ENCODE results near the gene BACE1-AS.
"Not testable (repeated sequence)": the region's sequence is repeated elsewhere in the genome, so short reads cannot be mapped to it uniquely, and the experiment has no call there.

The BACE1-AS gene

GRCh38 chr11:117290809-117291396 lies at the start of gene BACE1-AS:
TSS of gene BACE1-AS (plus strand) at chr11:117291346.
- no peak for DNase-seq (ENCODE audit: low read depth)

GRCh38 chr11:117248341-117248740 lies 42.8 kb upstream of the BACE1-AS start:
- no peak for DNase-seq (ENCODE audit: low read depth)

DNA sequence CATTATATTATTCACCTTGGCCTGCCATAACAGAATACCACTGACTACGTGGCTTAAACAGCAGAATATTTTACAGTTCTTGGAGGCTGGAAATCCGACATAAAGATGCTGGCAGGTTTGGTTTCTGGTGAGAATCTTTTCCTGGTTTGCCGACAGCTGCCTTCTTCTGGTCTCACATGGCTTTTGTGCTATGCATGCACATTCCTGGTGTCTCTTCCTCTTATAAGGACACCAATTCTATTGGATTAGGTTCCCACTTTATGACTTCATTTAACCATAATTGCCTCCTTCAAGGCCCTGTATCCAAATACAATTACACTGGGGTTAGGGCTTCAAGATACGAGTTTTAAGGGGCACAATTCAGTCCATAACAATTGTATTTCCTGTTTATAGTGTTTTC lies 41.6 kb upstream of the BACE1-AS start:
- no peak for DNase-seq (ENCODE audit: low read depth)

DNA sequence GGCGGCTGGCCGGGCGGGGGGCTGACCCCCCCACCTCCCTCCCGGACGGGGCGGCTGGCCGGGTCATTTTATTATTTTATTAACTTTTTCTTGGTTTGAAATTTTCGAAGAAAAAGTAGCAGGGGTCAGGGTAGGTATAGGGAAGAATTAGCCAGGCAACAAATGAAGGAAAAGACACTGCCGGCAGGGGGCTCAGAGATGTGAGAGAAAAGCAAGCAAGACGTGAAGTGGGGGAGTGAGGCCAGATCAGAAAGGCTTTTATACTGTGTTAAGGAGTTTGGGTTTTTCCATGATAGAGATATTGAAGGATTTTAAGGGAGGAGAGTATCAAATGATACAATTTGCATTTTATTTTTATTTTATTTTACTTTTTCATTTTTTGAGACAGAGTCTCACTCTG lies 39.6 kb upstream of the BACE1-AS start:
- DNase-seq (ENCODE audit: low read depth), result no peak

DNA sequence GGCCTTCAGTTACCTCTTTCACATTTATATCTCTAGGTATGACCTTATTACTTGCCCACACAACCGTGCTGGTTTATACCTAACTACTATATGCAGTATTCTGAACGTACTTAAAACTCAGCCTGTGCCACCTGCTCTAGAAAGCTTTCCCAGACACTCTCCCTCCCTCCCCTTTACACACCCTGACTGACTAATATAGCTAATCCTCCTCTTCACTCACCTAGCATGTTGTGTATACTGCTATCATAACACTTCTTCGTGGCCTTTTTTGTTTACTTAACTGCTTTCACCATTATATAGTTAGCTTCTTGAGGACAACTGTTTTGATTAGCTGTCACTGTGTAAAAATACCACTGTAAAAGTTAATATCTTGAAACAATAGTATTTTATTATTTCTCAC lies 35.2 kb upstream of the BACE1-AS start:
- no peak for DNase-seq (ENCODE audit: low read depth)

- DNase-seq (ENCODE audit: low read depth), result peak; percentile 68
These were observed 34.6 kb upstream of the BACE1-AS start for GRCh38 chr11:117256573-117256972.

DNA sequence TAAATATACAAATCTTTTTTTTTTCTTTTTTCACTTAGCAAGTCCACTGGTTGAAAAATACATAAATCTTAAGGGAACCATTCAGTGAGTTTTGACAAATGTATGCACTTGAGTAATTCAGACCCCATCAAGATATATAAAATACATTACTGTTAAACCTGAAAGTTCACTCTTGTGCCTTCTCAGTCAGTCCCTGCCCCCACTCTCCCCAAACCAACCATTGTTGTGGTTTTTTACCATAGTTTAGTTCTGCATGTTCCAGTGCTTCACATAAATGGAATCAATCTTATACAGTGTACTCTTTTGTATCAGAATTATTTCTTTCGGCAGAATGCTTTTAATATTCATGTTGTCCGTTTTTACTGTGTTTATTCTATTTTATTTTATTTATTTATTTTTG lies 32.6 kb upstream of the BACE1-AS start:
- DNase-seq (ENCODE audit: low read depth), result peak; percentile 6

DNA sequence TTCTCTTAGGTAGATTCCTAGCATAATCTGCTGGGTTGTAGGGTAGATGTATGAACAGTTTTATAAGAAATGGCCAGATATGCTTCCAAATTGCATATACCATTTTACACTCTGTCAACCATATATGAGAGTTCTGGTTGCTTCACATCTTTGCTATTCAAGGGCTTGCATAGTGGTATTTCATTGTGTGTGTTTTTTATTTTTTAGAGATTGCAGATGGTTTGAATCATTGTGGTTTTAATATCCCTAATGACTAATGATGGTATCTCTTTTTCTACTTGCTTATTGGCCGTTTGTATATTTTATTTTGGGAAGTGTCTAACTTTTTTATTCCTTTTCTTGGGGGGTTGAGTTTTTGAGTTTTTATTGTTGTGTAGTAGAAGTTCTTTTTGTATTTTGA lies 31.7 kb upstream of the BACE1-AS start:
- DNase-seq (ENCODE audit: low read depth), result peak; percentile 86

GRCh38 chr11:117264624-117265323 lies 26.4 kb upstream of the BACE1-AS start:
- DNase-seq (ENCODE audit: low read depth), result not testable (repeated sequence)

DNA sequence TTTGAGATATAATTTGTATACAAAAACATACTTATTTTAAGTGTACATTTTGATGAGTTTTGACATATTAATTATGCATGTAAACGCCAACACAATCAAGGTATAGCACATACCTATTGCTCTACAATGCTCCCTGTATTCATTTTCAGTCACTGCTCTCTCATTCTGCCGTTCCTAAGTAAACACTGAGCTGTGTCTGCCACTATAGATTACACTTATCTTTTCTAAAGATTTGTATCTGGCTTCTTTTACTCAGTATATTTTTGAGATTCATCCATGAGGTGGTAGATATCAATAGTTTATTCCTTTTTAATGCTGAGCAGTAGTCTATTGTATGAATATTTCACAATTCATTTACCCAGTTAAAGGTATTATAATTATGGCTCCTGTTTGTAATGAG lies 25.4 kb upstream of the BACE1-AS start:
- DNase-seq (ENCODE audit: low read depth), result no peak

- no peak for DNase-seq (ENCODE audit: low read depth)
These were observed 21.3 kb upstream of the BACE1-AS start for GRCh38 chr11:117269856-117270255.

DNA sequence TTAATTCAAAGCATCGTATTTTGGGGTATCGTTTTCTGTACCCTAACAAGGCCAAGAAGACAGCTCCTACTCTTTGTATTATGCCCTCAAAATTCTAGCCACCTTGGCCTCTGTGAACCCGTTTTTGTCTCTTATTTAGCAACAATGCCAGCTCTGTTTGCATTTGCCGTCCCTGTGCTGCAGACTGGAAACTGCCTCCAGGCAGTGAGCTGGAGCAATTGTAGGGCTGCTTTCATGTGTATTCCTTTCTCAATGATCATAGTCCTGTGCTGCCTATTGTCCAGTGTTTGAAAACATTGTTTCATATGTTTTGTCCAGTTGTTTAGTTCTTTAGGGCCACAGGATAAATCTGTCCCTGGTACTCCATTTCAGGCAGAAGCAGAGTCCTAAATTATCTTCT lies 19.9 kb upstream of the BACE1-AS start:
- DNase-seq (ENCODE audit: low read depth), result no peak

DNA sequence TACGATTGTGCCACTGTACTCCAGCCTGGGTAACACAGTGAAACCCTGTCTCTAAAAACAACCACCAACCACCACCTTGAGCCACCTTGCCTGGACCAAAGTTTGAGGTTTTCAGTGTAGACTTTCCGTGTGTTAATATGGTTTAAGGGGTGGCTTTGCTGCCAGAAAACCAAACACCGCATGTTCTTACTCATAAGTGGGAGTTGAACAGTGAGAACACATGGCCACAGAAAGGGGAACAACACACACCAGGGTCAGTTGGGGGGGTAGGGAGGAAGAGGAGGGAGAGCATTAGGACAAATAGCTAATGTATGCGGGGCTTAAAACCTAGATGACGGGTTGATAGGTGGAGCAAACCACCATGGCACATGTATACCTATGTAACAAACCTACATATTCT lies 19.0 kb upstream of the BACE1-AS start:
- DNase-seq (ENCODE audit: low read depth), result not testable (repeated sequence)

DNA sequence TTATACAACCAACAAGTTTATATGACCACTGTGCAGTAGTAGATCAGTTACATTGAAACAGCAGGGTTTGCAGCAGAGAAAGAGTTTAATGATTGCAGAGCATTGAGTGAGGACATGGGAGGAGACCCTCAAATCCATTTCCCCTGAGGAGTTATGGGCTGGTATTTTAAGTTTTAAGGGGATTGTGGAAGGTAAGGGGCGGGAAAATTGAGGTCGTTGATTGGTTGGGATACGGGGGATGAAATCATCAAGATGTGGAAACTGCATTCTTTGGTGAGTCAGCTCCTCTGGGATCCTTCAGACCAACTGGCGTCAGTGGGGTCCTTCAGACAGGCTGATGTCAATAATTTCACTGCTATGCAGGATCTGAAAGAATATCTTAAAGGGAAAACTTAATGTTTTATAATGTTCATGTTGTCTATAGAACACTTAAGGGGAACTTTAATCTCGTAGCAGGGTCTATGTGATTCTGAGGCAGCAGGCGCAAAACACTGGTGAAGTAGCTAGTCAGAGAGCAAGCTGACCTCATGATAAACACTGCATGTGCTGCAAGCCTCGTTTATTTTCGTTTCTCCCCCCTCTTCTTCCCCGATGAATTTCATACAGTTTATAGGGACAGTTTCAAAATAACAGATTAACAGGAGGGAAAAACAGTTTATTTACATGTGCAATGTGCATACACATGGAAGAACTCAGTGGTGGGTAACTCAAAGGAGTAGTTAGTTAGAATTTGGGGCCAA lies 17.4 kb upstream of the BACE1-AS start:
- peak; percentile 91 for DNase-seq (ENCODE audit: low read depth)

DNA sequence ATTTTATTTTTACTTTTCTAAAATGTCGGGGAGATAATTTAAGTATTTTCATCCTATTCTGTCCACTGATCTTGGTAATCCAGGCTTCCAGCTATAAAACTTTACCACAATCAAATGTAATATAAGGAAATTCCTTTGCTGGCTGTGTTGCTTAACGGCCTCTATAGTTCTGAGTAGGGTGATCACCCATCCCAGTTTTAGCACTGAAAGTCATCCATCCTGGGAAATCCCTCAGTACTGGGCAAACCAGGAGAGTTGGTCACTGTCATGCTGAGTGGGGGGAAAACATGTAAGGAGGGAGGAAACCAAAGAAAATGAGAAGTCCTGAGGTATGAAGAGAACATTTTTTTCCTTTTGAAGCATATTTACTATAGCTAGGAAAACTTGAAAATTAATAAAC lies 12.8 kb upstream of the BACE1-AS start:
- DNase-seq (ENCODE audit: low read depth), result peak; percentile 22

DNA sequence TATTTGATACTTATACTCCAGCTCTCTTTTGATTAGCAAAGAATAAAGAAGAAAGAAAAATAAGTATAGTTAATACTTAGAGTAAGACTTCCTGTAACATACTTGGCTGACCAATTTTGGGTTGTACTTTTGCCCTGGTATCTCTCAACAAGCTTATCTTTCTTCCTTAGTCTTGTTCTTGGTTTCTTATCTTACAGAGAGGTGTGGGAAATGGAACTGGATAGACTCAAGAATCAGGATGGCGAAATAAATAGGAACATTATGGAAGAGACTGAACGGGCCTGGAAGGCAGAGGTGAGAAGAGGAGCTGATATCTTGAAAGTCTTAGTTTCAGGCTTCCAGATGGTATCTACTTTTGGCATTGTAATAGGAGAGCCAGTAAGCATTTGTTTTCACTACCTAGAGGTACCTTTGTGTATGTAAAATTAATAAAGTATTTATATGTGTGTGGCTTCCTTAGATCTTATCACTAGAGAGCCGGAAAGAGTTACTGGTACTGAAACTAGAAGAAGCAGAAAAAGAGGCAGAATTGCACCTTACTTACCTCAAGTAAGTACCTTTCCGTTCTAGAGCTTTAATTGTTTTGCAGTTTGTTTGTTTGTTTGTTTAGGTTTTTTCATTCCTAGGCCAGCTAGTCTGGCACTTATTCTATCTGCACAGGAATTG lies 11.3 kb upstream of the BACE1-AS start:
- DNase-seq (ENCODE audit: low read depth), result no peak

DNA sequence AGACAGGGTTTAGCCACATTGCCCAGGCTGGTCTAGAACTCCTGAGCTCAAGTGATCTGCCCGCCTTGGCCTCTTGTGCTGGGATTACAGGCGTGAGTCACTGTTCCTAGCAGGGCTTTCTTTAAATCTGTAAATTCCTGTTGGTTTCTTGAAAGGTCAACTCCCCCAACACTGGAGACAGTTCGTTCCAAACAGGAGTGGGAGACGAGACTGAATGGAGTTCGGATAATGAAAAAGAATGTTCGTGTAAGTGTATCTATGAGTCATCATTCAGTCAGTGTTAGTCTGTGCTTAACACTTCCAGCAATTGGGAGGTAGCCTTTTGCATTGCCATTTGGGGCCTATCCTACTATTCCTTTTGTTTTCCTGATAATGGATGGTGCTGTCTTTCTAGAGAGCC lies 10.0 kb upstream of the BACE1-AS start:
- peak; percentile 99 for DNase-seq (ENCODE audit: low read depth)

- no peak for DNase-seq (ENCODE audit: low read depth)
These were observed 9.3 kb upstream of the BACE1-AS start for GRCh38 chr11:117281869-117282268.

DNA sequence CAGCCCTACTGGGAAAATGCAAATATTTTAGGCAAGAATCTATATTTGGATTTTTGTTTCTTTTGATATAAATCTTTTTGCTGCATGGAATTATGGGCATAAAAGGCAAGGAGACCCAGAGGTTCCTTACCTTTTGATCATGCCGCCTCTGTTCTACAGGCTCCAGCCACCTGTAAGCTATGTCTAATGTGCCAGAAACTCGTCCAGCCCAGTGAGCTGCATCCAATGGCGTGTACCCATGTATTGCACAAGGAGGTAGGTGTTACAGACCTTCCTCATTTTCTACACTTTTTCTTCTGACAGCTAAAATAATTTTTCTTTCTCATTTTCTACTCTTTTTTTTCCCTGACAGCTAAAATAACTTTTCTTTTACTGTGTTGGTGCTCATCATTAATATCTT lies 8.2 kb upstream of the BACE1-AS start:
- no peak for DNase-seq (ENCODE audit: low read depth)

DNA sequence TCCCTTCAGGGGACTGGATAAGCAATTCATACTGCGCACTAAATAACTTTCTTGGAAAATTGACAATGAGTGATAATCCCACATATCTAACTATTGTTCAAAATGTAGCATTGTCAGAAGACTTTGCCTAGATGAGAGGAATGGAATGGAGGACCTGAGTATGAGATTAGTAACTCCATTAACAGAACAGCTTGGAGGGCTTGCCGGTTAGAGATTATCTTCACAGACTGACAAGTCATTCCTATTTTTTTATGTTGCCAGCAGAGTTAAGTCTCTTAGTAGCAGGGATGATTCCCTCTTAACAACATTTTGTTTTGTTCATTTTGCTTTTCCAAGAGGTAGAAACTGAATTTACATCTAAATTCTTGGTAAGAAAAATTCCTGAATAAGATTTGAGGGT lies 7.1 kb upstream of the BACE1-AS start:
- no peak for DNase-seq (ENCODE audit: low read depth)

DNA sequence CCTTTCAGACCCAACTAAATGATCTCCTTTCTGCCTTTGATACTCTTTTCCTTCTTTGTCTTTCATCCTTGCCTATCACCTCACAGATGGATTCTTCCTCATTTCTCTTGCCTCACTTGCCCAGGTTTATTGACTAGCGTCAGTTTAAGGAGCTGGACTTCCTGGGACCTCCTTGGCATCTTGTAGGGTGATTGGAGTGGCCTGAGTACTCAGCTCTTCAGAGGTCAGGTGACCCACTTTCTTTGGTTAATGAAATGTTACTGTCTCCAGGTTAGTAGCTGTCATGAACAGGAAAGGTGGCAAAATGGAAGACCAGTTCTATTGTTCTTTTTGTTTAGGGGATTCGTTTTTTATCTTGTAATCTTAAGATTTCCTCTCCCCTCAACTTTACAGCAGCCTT lies 4.6 kb upstream of the BACE1-AS start:
- no peak for DNase-seq (ENCODE audit: low read depth)

DNA sequence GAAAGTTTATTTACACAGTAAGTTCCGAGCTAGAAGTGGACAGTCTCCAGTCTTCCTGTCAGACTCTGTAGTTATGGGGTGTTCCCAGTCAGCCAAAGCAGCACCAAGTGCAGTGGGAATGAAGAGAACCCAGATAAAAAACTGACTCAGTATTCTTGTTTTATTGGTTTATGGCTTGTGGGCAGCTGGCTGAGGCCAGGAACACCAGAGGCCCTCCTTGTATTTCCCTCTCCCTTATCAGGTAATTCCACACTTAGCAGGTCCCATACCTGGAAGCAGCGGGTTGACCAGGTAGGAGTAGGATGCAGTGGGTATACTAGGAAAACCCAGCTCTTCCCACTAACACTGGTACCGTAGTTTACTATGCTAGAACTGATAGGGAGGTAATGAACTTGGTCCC lies 3.5 kb upstream of the BACE1-AS start:
- DNase-seq (ENCODE audit: low read depth), result no peak

DNA sequence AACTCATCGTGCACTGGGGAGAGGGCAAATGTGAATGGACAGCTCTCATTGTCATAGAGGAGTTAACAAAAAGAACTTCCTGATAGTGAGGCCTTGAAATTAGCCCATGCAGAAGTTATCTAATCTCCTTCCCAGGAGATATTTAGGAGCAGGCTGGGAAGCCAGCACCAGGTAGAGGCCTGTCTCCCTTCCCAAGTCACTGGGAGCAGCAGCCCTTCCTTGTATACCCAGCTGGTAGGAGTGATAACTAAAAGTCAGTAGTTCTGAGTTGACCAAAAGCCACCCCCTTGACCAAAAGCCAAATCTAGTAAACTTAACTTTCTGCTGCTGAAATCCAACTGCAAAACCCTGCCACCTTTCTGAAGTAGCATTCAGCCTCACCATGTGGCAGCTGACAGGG lies 1.4 kb upstream of the BACE1-AS start:
- no peak for DNase-seq (ENCODE audit: low read depth)

All from EH (cell line).